ENCODE measurements around the gene IGHMBP2. TPM values are rescaled to one million over a fixed set of nuclear protein-coding genes. Genes with fewer than 3 reads are reported as not detected.

IGHMBP2 gene
- total and polyA plus RNA-seq, 2 experiments from 2014 or later, result 5.2 to 9.3 TPM

DNA sequence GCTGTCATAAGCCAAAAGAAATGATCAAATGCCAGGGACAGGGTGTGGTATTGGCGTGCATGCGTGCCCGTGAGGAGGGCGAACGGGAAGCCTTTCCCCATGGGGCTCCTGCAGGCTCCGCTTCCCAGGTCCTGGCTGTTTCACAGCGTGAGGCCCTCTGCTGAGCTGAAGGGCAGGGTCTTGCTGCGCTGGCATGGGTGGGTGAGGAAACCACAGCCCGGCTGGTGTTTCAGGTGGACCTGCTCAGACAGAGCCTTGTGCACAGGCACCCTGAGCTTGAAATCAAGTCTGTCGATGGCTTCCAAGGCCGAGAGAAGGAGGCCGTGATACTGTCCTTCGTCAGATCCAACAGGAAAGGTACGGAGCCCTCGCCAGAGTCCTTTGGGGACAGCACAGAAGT lies 31.4 kb downstream of the IGHMBP2 start:
- Histone ChIP-seq H3K27me3 (replicated peaks; ENCODE audit: insufficient read depth) (no peaks in the 10 kb centered on the region), H2AFZ (no peak overlapping the region), H3K9me3 (ENCODE audit: low read depth) (no peaks in the 10 kb centered on the region), H4K20me1 (ENCODE audit: insufficient read depth) (no peaks in the 10 kb centered on the region), H3F3A (ENCODE audit: insufficient read depth) (no peaks in the 10 kb centered on the region), H3K4me3 (no peak overlapping the region), H3K79me2 (ENCODE audit: insufficient read depth) (no peaks in the 10 kb centered on the region), H3K4me1 (ENCODE audit: insufficient read depth) (no peaks in the 10 kb centered on the region), H3K36me3 (ENCODE audit: low read depth) (no peaks in the 10 kb centered on the region; the same call in 1 of the 2 replicates), H3K9ac (no peak overlapping the region), H3K9me2 (ENCODE audit: insufficient read depth) (no peaks in the 10 kb centered on the region), H3K4me2 (ENCODE audit: unreplicated experiment) (no peak overlapping the region), H3K27ac (no peak overlapping the region)
- in situ Hi-C loops (cut with MboI), result no loop called here
- no peak for DNase-seq
- TF ChIP-seq EZH2 (IDR thresholded peaks at IDR 0.05; ENCODE audit: insufficient read depth, poor library complexity, severe bottlenecking), result no peak
- TF ChIP-seq EZH2phosphoT487 (IDR thresholded peaks at IDR 0.05; ENCODE audit: insufficient read depth, low read depth), result no peak
- 81 to 85% methylated on average over 15 of the region's 15 CpGs for WGBS, 2 experiments (ENCODE audit: low coverage in 1 of 2, low lambda C conversion rate in 2 of 2, missing lambda C conversion rate in 2 of 2)

DNA sequence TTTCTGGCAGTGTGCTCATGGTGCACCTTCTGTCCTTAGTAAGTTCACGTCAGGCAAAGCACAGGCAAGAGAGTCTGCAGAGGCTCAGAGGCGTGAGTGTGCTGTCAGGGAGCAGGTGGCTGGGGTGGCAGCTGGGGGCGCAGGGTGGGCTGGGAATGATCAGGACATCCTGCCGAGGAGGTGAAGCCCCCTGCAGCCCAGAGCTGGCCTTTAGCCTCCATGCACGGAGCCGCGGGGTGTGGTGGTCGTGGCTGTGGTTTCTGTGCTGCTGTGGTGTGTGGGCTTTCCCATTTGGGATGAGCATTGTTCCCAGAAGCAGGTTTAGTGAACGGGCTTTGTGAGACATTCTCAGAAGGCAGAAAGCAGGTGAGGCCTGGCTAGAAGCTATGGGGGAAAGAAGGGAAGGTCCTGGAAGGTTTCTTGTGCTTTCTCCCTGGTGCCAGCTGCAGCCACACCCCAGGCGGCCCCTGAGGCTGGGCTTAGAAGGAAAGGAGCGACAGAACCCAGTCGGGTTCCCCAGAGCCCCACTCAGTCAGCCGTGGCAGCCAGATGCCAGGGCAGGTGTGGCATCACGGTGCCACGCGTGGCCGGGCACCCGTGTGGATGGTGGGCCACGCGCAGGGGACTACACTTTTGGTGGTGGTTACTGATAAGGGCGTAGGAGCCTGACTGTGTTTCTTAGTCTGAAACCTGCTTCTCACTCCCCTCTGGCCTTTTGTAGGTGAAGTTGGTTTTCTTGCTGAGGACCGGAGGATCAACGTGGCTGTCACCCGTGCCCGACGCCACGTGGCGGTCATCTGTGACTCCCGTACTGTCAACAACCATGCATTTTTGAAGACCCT lies 32.0 kb downstream of the IGHMBP2 start:
- Histone ChIP-seq H3K4me1 (ENCODE audit: insufficient read depth) (no peaks in the 10 kb centered on the region), H3K9me3 (ENCODE audit: low read depth) (no peaks in the 10 kb centered on the region), H3F3A (ENCODE audit: insufficient read depth) (no peaks in the 10 kb centered on the region), H3K79me2 (ENCODE audit: insufficient read depth) (no peaks in the 10 kb centered on the region), H3K9ac (no peak overlapping the region), H3K4me2 (ENCODE audit: unreplicated experiment) (no peak overlapping the region), H3K9me2 (ENCODE audit: insufficient read depth) (no peaks in the 10 kb centered on the region), H3K4me3 (no peak overlapping the region), H3K27me3 (replicated peaks; ENCODE audit: insufficient read depth) (no peaks in the 10 kb centered on the region), H2AFZ (no peak overlapping the region), H4K20me1 (ENCODE audit: insufficient read depth) (no peaks in the 10 kb centered on the region), H3K36me3 (ENCODE audit: low read depth) (no peaks in the 10 kb centered on the region; the same call in 1 of the 2 replicates), H3K27ac (no peak overlapping the region)
- no peak for DNase-seq
- in situ Hi-C loops (cut with MboI), result no loop called here
- TF ChIP-seq EZH2phosphoT487 (IDR thresholded peaks at IDR 0.05; ENCODE audit: insufficient read depth, low read depth), result no peak
- TF ChIP-seq EZH2 (IDR thresholded peaks at IDR 0.05; ENCODE audit: insufficient read depth, poor library complexity, severe bottlenecking), result no peak
- 87 to 90% methylated on average over 25 to 29 of the region's 29 CpGs for WGBS, 2 experiments (ENCODE audit: low coverage in 1 of 2, low lambda C conversion rate in 2 of 2, missing lambda C conversion rate in 2 of 2)

DNA sequence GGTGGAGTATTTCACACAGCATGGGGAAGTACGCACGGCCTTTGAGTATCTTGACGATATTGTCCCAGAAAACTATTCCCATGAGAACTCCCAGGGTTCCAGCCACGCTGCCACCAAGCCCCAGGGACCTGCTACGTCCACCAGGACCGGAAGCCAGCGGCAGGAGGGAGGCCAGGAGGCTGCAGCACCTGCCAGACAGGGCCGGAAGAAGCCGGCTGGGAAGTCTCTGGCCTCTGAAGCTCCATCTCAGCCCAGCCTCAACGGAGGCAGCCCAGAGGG lies 32.6 kb downstream of the IGHMBP2 start:
- DNase-seq, result no peak
- H3K4me3 ChIP-seq, result no peak overlapping the region
- H3K4me2 ChIP-seq (ENCODE audit: unreplicated experiment), result no peak overlapping the region
- no peak overlapping the region for H3K9ac ChIP-seq
- no peaks in the 10 kb centered on the region for H4K20me1 ChIP-seq (ENCODE audit: insufficient read depth)
- H2AFZ ChIP-seq, result no peak overlapping the region
- WGBS, 2 experiments (ENCODE audit: low coverage in 1 of 2, low lambda C conversion rate in 2 of 2, missing lambda C conversion rate in 2 of 2), result 92% methylated on average over 10 of the region's 10 CpGs
- H3K9me3 ChIP-seq (ENCODE audit: low read depth), result no peaks in the 10 kb centered on the region
- H3K79me2 ChIP-seq (ENCODE audit: insufficient read depth), result no peaks in the 10 kb centered on the region
- H3K9me2 ChIP-seq (ENCODE audit: insufficient read depth), result no peaks in the 10 kb centered on the region
- no peaks in the 10 kb centered on the region; the same call in 1 of the 2 replicates for H3K36me3 ChIP-seq (ENCODE audit: low read depth)
- TF ChIP-seq EZH2phosphoT487 (IDR thresholded peaks at IDR 0.05; ENCODE audit: insufficient read depth, low read depth) (no peak), EZH2 (IDR thresholded peaks at IDR 0.05; ENCODE audit: insufficient read depth, poor library complexity, severe bottlenecking) (no peak)
- no peaks in the 10 kb centered on the region for H3K27me3 ChIP-seq (replicated peaks; ENCODE audit: insufficient read depth)
- in situ Hi-C loops (cut with MboI), result no loop called here
- H3K27ac ChIP-seq, result no peak overlapping the region
- no peaks in the 10 kb centered on the region for H3K4me1 ChIP-seq (ENCODE audit: insufficient read depth)
- no peaks in the 10 kb centered on the region for H3F3A ChIP-seq (ENCODE audit: insufficient read depth)

DNA sequence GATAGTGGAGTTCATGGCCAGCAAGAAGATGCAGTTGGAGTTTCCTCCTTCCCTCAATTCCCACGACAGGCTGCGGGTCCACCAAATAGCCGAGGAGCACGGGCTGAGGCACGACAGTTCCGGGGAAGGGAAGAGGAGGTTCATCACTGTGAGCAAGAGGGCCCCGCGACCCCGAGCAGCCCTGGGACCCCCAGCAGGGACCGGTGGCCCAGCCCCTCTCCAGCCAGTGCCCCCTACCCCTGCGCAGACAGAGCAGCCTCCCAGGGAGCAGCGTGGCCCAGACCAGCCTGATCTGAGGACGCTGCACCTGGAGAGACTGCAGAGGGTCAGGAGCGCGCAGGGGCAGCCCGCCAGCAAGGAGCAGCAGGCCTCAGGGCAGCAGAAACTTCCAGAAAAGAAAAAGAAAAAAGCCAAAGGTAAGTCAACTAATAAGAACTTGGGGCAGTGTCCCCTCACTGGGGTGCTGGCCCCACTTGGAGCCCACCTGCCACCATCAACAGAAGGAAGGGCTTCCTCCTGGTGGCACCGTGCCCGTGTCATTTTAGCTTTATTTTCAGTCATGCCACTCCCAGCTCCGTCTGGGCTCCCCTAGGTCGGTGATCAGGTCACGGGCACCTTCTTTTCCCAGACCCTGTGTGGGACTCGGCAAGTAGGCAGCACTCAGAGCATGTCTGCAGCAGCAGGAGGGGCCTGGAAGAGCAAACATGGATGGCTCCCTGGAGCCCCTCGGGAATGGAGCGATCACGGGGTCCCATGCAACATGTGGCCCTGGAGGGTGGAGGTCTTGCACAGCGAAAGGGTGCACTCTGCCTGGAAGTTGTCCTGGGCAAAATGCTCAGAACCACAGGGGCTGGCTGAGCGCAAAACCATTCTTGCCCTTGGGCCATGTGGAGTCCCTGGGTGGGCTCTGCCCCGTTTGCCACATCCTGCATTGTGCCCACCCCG lies 33.3 kb downstream of the IGHMBP2 start:
- in situ Hi-C loops (cut with MboI), result no loop called here
- Histone ChIP-seq H3K4me2 (ENCODE audit: unreplicated experiment) (no peak overlapping the region), H3K4me3 (no peak overlapping the region), H3K79me2 (ENCODE audit: insufficient read depth) (no peaks in the 10 kb centered on the region), H3K9ac (no peak overlapping the region), H3K4me1 (ENCODE audit: insufficient read depth) (no peaks in the 10 kb centered on the region), H3K27ac (no peak overlapping the region), H3K27me3 (replicated peaks; ENCODE audit: insufficient read depth) (no peaks in the 10 kb centered on the region), H3K36me3 (ENCODE audit: low read depth) (no peaks in the 10 kb centered on the region; the same call in 1 of the 2 replicates), H3F3A (ENCODE audit: insufficient read depth) (no peaks in the 10 kb centered on the region), H3K9me2 (ENCODE audit: insufficient read depth) (no peaks in the 10 kb centered on the region), H3K9me3 (ENCODE audit: low read depth) (no peaks in the 10 kb centered on the region), H2AFZ (no peak overlapping the region), H4K20me1 (ENCODE audit: insufficient read depth) (no peaks in the 10 kb centered on the region)
- WGBS, 2 experiments (ENCODE audit: low coverage in 1 of 2, low lambda C conversion rate in 2 of 2, missing lambda C conversion rate in 2 of 2), result 91 to 92% methylated on average over 29 of the region's 29 CpGs
- TF ChIP-seq EZH2 (IDR thresholded peaks at IDR 0.05; ENCODE audit: insufficient read depth, poor library complexity, severe bottlenecking), result no peak
- TF ChIP-seq EZH2phosphoT487 (IDR thresholded peaks at IDR 0.05; ENCODE audit: insufficient read depth, low read depth), result no peak
- DNase-seq, result no peak

Data from GM23248 (cell line).